HG02884 (cell line): ENCODE measurements around the gene PDE6A.

Source experiments
- ATAC-seq: cut with Tn5 transposase; IDR thresholded peaks from one replicate; pipeline ENCODE4 v1.9.1; 2021; ENCODE audit warnings: mild to moderate bottlenecking, moderate library complexity; ENCODE audit not compliant: unreplicated experiment

The PDE6A gene

DNA sequence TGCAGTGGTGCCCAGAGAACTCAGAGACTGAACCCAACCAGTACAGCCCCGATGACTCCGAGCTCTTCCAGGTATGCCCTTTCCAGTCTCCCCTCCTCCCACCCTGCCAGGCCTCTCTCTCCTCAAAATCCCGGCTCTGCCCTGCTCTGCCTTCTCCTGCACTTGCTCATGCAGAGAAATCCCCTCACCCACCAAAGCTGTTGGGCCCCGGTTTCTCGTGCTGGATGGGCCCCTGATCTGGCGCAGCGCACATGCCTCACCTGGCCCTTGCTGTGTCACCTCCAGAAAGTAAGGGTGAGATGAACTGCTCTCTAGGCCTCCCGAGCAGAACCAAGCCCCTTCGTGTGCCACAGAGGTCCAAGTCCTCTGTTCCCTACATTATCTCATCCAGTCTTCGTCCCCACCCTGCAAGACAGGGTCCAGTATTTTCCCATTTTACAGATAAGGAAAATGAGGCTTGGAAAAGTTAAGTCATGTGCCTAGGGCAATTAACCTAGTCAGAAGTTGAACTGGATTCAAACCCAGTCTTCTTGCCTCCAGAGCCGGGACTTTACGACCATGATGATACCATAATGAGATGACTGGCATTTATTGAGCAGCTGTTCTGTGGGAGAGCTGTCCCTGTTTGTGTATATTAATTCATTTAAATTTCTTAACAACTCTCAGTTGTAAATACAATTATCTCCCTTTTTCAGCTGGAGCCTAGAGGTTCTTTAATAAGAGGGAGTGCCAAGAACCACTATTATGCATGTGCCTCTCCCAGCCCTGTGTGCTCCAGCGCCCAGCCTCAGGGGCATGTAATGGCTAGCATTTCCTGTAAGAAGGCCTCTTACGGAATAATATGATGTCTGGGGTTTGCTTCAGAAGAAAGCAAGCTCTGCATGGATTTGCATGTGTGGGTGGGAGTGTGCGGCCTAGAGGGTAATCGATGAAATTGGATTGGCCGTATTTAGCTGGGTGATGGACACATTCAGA, 123.8 kb downstream of the PDE6A start:
- no peak for ATAC-seq

DNA sequence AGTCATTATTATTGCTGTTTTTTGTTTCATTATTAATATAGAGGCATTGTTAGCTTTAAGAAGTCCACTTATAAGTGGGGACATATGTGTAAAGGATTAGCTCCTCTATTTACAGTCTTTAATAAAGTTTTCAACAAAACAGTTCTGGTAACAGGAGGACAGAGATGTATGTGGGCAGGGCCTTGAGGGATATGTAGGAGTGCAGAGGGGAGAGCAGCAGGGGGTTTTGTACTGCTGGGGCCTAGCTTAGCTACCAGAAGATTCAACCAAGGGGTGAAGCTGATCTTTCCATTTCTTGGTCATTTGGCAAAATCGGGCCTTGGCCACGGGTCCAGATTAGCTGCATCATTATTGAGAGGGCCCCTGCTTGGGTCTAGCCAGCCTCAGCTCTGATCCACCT, 124.6 kb downstream of the PDE6A start:
- ATAC-seq = no peak

DNA sequence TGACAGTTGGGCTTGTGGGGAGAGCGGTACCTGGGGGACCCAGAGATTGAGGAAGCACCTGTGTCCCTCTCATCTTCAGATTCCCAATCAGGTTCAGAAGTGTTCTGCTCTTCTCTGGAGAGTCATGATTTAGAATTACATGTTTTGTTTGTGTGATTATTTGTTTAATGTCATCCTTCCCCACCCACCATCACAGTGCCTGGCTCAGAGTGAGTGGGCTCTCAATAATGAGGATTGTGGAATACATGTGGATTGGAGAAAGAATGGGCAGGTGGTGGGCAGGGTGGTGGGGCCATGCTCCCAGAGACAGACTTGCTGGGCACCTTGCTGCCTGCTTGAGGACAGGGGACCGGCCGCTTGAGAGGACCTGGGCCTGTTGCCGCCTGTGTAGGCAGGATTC, 126.5 kb downstream of the PDE6A start:
- no peak for ATAC-seq

DNA sequence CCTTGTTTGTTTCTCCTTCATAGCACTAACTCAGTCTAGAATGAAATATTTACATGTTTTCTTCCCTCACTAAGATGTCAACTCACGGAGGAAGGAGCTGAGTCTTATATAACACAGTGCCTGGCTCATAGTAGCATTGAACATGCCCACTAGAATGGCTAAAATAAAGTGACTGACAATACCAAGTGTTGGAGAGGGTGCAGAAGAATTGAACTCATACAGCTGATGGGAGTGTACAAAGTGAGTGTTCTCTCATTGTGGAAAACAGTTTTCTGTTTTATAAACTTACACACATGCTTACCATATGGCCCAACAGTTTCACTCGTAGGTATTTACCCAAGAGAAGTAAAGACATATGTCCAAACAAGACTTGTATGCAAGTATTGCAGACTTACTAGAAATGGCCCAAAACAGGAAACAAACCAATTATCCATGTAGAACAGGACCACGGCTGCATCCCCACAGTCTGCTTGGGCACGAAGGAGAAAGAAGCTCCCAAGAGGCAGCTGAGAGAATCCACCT, 127.0 kb downstream of the PDE6A start:
- ATAC-seq = no peak

DNA sequence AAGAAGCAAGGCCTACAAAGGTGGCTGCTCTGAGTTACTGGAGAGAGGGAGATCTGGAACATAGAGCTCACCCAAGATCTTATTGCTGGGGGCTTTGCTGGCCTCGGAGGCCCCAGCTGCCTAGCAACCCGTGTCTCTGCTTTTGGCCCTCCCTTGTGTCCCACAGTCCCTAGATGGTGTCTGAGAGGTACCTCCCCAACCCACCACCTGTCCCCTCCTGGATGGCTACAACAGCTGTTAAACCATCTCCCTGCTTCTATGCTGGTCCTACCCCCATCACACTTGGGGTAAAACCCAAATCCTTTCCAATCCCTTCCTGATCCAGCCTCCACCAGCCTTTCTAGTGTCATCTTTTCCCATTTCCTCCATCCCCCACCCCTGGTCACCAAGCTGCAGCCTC, 127.9 kb downstream of the PDE6A start:
- no peak for ATAC-seq

DNA sequence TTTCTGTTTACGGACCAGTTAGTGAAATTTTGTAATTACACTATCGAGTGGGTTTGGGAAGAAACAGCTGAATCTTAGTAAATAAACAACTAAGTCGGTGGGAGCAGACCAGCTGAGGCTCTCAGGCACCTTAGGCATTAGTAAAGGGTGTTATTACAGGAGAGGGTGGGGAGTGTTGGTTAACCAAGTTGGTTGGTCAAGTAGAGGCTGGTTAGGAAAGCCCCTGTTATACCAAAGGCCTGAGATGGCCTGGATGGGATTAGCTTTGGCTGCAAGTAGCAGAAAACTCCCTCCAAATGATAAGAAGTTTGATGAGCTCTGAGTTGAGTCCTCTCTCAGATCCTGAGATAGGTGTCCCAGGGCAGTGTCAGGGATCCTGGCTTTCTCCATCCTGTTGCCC, 133.1 kb downstream of the PDE6A start:
- no peak for ATAC-seq

DNA sequence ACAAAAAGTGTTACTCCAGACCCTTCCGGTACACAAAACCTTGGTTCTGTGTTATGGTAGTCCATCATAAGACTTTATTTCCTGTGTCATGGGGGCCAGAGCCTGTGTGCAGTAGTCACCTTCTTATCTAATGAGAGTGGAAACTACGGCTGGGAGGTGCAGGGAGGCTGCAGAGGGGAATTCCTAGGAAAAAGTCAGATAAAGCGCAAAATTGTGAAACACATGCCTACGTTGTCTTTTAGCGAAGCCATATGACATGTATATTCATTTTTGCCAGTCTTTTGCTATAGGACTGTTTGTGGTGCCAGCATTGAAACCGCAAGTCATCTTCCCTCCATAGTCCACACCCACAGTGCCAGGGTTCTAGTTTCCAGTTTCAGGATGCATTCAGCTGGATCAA, 133.7 kb downstream of the PDE6A start:
- ATAC-seq = no peak

DNA sequence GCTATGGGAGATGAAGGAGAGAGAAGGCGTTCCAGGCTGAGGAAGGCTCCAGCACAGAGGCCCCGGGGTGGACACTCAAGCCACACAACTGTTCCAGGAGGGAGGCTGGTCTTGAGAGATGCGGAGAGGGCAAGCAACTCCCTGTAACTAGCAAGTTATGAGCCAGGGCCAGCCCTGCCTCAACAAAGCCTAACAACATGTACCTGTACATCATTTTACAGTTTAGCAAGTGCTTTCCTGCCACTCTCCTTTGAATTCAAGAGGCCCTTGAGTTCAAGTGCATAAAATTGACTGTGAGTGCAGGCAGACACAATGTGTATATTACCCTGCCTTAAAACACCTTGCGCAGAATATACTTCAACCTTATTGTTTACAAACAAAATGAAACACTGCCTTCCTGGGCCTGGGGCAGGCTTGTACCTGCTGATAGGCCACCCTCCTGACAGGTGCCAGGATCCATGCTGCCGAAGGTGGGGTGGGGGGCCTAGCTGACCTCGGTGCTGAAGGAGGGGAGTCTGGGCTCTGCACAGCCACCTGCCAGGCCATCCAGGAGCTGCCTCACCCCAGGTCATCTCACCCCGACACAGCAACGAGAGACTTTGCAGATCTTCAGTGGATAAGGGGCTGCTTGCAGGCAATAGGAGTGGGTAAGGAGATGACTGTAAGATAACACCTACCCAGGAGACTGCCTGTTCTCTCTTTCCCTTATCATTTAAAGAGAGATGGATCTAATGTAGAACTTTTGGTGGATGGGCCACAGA, 134.5 kb downstream of the PDE6A start:
- ATAC-seq = no peak

DNA sequence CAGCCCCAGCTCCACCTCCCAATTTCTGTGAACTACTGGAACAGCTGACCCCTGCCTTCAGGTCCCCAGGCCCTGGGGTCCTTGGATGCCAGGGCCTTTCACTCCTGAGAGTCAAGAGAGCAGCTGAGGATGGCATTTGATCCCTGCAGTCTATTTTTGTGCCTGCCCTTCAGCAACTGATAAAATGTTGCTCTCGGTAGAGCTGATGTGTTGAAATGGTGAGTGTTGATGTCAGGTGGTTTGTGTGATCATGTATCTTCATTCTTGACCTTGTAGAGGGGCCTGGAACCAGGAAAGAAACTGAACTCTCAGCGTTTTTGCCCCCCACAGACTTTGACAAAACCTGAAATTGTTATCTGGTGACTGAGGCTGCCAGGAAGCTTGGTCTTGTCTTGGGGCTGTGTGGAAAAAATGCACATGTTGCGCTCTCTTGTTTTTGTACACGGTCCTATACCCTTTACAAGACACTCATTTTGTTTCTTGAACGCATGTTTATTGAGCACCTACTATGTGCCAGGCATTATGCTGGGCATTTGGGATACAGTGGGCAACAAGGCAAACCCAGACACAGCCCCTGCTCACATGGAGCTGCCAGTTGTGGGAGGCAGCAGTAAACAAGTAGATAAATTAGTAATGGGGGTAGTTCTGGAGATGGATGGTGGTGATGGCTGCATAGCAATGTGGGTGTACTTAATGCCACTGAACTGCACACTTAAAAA, 136.2 kb downstream of the PDE6A start:
- ATAC-seq = no peak
